IPS-11a (cell line): ENCODE measurements around the gene HOXD3.

Experiments used
- H3K4me3 ChIP-seq: one replicate; pipeline ENCODE4 v1.5.1; 2013; ENCODE audit warnings: low read depth, low read length, control low read depth

Gene HOXD3

DNA sequence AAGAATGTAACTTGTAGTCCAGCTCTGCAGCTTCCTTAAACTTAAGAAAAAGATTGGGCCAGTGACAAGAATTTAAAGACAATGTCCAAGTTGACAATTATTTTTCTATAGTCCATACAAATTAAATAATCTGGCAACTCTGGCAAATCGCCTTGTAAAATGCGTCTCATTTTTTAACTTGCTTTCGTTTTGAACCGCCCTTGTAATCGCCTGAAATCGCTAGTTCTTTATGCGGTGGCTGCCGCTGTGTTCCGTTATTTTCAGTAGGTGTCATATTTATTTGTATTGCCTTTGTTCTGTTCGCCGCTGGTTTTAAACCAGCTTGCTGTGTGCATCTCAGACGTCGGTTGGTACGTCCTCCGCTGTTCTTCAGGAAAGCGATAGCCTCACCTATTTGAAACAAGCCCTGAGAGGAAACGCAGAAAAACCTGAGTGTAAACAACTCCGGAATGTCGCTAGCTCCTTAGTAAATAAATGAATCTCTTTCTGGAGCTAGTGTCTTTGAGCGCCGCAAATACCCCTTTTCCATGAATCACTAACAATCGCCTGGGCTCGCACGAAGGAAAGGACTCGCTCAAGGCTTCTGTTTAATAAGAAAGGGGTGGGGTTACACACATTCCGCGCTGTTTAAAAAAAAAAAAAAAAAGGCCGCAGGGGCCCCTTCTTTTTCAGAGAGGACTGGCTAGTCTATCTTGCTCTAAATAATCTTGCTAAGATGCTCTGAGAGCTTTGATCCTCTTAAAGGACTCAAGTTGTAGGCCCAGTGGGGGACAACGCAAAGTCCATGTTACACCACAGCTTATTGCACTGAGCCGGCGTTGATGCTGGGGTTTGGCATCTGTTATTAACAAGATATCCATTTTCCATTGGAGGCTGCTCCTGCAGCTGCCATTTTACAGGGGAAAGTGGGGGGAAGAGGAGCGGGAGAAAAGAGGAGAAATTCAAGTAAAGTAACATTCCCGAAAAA lies 24.6 kb upstream of the HOXD3 start:
- no peak overlapping the region for H3K4me3 ChIP-seq

DNA sequence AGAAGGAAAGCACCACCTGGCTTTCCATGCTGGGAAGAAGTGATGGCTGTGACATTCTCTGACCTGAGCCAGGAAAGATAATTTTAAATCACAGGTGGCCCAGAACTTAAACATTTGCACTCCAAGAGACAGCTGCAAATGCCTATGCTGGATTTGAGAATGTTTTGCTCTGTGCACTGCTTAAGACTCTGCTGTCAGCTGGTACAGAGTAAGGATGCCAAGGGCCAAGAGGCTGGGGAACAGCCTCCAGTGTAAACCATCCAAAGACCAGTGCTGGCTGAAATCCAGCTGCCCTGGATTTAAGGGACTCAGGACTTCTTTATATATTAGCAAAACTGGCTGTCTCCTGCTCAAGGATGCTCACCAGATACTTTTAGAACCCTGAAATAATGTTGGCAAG lies 23.7 kb upstream of the HOXD3 start:
- no peak overlapping the region for H3K4me3 ChIP-seq

DNA sequence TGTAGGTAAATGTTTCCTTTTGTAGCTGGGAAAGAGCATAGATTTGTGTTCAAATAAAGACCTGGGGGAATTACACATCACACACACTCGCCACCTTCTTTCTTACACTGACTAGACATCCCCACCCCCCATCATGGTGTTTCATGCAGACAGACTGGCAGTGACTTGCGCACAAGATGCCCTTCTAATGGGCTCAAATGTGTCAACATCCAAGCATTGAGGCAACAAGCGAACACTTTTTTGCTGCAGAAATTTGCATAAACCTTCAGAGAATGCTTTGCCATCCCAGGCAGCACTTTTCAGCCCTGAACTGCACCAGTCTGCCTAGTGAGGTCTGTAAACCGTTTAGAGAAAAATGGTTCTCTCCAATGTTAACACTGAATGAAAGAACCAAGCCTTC lies 23.1 kb upstream of the HOXD3 start:
- no peak overlapping the region for H3K4me3 ChIP-seq

DNA sequence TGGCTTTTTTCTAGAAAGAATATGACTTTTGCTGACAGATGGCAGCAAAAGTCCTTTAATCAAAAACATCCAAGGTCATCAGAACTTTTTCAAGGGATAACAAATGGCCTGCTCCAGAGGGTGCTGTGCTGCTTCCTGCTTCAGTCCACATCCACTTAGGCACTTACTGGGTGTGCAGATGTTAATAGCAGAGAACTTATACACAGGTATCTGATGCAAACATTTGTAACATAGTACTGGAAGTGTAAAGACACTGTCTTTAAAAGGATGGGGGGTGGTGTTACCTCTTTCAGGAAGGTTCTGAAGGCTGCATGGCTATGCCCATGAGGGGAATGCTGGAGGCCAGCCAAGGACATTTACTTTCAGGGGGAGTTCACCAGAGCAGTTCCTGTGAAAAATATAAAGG lies 22.1 kb upstream of the HOXD3 start:
- no peak overlapping the region for H3K4me3 ChIP-seq

DNA sequence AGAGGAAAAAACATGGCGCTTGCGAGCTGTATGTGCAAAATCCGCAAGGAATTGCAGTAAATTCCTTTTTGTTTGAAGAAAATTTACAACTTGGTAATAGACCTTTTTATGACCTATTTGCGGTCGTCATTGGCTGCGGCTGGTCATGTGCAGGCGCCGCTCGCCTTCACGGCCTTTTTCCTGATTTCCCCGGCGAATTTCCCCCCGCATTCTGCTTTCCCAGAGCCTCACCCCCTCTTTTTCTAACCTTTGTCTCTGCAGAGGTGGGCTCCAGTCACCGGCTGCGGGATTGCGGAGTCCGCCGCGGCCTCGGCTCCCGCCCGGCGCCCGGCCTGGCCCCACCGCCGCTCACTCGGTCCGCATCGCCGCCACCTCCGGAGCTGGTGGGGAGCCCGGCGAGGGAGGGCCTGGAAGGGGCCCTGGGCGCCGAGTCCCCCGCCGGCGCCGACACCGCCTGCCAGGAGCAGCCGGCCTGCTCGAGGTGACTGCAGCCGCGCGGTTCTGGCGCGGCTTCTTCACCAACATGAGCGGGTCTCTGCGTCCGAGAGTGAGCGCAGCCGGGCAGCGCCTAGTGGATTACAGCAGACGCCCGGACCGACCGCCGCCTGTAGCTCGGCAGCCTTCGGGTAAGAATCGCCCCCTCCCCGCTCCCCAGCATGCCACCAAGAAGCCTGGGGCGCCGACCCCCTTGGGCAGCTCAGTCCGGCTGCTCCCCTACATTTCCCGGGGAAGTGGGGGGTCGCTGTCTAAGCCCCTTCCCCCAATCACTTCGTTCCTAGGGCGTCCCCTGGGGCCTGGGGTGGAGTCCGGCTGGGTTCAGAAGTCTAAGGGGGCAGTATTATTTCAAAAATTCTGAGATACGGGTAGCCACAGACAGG lies 20.5 kb upstream of the HOXD3 start:
- peak overlapping the region; percentile 15 for H3K4me3 ChIP-seq

DNA sequence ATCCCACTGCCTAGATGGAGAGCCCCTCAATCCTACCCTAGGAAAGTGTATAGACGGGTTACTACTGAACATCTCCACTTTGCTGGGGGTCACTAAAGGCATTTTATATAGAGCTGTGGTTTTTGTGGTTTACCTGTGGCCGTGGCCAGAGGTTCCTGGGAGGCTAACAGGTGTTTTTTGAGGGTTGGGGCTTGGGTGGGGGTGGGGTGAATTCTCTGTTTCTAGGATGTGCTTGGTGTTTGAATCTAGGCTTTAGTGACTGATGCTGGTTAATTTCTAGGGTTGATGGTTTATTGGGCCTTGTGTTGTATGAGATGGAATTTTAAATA lies 19.9 kb upstream of the HOXD3 start:
- no peak overlapping the region for H3K4me3 ChIP-seq

DNA sequence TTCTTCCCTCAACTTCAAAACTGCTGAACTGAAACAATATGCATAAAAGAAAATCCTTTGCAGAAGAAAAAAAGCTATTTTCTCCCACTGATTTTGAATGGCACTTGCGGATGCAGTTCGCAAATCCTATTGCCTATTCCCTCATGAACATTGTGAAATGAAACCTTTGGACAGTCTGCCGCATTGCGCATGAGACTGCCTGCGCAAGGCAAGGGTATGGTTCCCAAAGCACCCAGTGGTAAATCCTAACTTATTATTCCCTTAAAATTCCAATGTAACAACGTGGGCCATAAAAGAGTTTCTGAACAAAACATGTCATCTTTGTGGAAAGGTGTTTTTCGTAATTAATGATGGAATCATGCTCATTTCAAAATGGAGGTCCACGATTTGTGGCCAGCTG lies 19.2 kb upstream of the HOXD3 start:
- no peak overlapping the region for H3K4me3 ChIP-seq

DNA sequence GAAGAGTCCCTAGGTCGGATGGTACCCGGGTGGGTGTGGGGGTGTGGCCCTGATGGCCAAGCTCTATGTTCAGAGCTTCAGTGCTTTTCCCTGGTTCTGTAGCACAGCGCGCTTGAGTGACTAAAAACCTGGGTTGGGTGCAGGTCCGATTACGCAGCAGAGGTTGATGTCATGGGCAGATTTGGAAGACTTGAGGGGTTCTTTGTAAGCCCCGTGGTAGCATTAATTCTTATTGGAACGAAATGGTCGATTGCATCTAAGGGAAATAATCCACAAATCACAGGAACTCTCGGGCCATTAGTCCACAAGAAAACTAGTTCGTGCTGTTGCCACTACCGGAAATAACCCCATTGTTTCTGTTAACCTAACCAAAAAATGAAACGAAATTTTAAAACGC lies 18.6 kb upstream of the HOXD3 start:
- H3K4me3 ChIP-seq = no peak overlapping the region

DNA sequence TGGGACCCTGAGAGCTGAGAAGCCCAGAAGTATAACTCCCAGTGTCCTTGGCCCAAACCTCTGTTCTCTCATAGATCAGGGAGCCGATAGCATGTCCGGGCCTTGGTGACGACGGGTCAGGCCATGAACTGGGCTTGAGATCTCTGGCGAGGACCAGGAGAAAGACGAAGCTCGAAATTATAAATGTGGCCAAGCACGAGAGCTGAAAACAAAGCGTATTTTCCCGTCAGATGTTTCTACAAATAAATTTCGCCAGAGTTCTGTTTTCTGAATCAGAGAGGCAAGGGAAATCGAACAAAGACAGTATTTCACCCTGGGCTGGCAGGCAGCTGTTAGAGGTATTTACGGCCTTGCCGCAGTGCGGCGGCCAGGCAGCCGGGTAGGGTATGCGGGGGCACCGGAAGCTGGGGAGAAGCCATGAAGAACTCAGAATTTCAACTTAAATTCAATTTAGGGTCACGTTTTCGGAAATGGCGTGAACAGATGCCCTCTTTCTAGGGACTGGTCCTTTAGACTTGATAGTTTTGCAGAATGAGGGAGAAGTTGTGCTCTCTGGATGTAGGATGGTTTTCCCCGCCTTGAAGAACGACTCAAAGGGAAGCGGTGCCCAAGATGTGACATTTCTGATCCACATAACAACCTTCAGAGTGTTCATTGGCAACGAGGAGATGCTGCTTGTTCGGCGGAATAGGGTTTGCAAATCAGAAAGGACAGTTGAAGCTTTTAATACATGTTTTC lies 18.0 kb upstream of the HOXD3 start:
- no peak overlapping the region for H3K4me3 ChIP-seq

DNA sequence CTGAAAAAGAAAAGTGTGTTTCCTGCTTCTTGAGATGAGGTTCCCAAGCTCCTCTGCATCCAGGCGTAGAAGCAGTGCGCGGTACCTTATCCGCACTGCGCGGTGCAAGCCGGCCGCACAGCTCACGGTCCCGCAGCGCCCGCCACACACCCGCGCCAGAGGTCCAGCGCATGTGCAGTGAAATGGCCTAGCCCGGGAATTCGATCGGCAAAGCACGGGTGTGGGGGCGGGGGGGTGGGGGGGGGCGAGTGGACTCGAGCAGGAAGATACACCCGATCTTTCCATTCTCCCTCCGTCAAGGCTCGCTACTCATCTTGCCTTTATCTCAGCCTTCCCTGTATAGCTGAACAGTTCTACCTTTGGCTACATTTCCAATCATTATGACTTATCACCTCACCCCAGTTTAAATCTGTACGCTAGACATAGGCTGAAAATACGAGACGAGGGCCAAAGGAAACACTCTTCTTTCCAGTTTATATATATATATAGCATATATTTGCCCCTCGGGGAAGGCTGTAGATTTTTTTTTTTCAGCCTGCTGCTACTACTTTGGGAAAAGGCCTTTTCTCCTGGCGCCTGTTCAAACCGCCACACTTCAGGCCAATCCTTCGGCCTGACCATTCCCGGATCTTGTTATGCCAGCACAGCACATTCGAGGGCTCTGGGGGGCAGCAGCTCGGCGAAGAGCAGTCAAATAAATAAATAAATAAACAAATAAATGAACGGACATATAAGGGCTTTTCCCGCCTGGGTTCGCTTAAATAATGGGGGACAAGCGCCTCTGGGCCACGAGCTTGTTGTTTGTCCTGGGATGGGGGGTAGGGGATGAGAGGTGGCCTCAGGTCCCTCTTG lies 17.2 kb upstream of the HOXD3 start:
- no peak overlapping the region for H3K4me3 ChIP-seq

DNA sequence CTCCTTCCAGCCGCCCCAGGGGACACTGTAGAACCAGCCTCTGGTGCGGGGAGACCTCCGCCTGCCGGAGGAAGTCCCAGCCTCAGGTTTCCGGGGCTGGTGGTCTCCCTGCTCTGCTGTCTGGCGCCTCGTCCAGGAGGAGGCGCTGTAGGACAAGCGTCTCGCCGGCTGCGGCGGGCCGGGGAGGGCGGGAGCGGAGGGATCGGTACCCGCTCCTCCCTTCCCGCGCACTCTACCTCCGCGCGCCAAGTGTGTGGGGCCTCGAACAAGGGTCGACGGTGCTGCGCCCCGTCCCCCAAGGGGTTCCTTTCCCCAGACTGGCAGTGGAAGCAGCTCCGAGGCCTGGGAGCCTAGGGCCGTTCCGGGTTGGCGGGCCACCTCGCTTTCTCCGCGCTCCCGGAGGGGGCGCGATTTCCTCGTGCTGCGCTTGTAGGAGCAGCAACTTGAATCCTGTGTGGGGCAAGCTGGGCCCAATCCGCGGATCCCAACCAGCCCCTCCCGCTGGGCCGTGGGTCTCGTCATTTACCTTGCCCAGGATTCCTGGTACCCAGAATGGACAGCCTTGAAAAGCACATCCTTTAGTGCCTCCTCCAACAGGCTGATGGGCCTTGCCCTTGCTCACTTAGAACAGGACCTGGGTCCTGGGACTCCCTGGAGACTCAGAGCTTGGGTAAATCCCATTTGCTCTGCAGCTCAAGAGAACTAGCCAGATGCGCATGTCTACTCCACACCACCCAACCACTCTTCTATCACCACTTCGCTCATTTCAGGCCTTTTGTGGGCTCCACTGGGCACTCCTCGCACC lies 16.4 kb upstream of the HOXD3 start:
- H3K4me3 ChIP-seq = peak overlapping the region; percentile 38

DNA sequence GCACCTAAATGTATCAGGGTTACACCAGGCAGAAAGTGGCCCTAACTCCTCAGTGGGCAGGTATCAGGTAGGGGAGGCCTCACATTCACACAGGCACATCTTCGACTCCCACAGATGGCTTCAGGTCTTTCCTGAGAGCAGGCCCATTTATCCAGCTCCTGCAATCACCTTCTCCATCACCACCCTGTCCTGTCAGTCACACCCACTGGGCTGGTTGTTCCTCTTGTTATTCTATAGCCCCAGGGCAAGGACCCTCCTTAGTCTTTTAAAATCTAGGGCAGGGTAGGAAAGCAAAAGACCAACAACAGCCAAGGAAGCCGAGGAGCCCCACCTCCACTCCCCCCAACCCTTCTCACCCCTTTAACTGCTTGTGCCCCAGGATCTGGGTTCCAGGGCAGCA lies 14.8 kb upstream of the HOXD3 start:
- no peak overlapping the region for H3K4me3 ChIP-seq

DNA sequence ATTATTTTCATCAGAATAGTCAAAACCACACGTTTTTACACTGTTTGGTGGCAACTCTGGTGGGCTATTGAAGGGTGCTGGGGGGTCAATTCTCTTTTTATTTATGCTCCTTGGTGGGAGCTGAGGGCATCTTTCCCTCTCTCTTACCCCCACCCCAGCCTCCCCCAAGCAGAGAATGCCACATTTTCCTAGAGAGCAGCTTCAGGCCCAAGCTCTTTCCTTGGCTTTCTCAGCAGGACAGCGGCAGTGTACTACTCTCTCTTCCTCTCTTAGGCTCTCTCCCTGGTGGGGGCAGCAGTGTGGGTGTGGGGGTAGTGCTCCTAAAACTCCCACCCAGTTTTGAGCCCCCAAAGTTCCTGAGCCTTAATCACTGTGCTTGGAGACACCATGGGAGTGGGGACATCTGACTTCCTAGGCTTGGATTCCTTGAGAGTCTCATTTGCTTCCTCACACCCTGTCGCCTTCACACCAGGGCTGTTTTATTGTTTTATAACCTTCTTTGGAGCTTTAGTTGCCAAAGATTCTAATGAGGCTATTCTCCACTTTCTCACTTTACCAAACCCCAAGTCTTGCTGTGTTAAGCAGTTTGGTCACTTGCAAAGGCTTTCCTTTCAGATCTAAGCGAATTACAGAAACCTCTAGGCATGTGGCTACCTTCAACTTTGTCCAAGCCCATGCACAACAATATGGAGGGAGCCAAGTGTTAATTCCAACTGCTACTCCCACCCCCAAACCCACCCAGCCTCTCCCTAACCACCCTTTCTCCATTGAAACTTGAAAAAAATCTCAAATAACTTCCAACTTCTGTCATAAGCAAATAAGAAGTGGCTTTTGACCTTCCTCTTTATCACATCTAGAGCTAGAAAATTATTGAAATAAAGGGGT lies 11.8 kb upstream of the HOXD3 start:
- no peak overlapping the region for H3K4me3 ChIP-seq

DNA sequence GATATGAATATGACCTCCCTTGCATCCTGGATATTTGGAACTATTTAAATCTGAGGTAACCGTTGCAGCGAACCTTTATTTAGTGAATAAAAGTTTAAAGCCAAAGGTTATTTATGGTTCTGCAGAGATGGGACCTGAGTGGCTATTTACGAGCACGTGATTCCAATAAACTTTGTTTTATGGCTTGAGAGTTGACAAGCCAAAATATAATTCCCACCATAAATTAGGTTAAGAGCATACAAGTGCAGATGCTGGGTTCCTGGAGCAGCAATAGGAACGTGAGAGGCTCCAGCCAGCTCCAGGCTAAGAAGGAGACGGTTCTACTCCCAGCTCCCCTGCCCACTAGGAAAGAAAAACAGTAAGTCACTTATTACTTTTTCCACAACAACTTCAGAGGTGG lies 11.0 kb upstream of the HOXD3 start:
- H3K4me3 ChIP-seq = no peak overlapping the region

DNA sequence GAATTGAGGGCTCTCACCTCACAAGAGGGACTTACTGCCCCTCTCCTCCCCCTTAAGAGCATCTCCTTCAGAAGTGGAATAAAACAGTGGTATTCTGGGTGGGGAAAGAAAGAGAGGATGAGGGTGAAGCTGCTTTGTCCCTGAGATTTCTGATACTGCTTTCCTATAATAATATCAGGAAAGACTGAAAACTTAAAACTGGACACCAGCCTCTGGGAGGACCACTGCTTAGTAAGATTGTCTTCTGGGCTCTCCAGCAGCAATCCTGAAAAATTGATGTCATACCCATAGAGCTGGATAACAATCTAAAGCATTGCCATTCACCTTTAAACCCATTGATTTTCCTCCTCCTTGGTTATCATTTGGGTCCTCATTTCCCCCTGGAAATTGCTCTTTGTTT lies 10.5 kb upstream of the HOXD3 start:
- no peak overlapping the region for H3K4me3 ChIP-seq

DNA sequence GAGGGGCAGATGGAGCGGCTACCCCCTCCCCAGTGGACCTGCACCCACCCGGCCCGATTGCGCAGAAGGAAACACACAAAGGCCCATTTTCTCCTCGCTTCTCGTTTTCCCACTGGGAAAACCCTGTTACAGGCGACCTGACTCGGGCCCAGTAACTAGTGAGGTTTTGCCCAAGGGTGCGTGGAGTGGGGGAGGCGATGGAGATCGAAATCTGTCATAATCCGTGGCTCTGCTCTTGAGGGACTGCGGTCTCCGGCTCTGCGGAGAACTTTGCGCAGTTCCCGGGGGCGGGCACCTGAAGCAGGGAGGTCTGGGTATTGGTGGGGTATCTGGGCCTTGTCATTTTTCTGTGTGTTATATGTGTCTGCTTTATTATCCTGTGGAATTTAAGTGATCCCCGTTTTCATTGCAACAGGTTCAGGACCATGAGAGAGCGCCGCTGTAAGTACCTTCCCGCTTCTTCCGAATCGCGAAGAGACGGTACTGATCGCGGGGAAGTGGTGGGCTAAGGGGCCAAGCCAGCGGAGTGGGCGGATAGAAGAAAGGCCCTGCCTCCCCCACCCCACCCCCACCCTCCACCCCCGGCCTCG lies 9.8 kb upstream of the HOXD3 start:
- H3K4me3 ChIP-seq = no peak overlapping the region

DNA sequence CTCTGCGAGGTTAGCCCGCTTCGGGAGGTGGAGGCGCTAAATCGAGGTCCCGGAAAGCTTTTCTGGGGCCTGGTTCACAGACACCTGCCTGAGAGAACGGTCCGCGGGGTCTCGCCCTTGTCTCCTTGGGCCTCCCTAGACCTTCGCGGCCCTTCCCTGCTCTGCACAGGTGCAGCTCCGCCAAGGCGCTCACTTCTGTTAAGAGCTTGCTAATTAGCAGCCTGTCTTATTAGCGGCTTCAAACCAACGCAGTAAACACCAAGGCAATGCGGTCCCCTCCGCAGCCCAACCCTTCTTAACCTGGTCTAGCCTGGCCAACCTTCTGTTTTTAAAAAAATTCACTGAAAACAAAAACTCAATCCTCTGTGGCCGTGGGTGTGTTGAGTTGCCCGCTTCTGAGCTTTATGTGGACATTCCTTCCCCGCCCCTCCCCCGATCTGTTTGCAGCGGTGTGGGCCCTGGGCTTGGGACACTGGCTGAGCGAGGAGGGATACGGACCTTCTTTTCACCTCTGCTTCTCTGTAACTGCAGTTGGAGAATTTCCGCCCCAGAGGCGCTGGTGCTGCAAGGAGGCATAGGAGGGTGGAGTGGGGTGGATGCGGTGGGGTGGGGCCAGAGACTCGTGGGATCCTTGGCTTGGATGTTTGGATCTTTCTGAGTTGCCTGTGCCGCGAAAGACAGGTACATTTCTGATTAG lies 9.2 kb upstream of the HOXD3 start:
- H3K4me3 ChIP-seq = no peak overlapping the region
